Measurements from ENCODE around the gene ARFRP1.
"Not testable (repeated sequence)": the region's sequence is repeated elsewhere in the genome, so short reads cannot be mapped to it uniquely, and the experiment has no call there.

ARFRP1 gene

GRCh38 chr20:63732118-63733095 is 24.6 kb upstream of the ARFRP1 start:
- DNase-seq = no peak

GRCh38 chr20:63731410-63731809 is 23.6 kb upstream of the ARFRP1 start:
- DNase-seq = no peak

DNA sequence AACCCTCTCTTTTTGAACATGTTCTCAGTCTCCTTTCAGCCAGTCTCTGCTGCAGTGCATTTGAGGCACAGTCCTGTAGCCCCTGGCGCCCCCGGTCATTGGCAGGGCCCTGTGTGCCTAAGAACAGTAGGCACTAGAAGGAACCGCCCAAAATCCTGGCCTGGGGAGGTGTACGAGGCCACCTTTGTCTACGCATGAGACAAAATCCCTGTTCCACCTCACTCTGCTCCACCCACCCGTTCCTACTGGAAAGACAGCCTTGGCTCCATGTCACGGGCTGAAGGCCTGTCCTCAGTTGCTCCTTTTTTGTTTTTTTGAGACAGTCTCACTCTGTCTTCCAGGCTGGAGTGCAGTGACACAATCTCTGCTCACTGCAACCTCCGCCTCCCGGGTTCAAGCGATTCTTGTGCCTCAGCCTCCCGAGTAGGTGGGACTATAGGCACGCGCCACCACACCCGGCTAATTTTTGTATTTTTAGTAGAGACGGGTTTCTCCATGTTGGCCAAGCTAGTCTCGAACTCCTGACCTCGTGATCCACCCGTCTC is 22.5 kb upstream of the ARFRP1 start:
- DNase-seq = not testable (repeated sequence)

DNA sequence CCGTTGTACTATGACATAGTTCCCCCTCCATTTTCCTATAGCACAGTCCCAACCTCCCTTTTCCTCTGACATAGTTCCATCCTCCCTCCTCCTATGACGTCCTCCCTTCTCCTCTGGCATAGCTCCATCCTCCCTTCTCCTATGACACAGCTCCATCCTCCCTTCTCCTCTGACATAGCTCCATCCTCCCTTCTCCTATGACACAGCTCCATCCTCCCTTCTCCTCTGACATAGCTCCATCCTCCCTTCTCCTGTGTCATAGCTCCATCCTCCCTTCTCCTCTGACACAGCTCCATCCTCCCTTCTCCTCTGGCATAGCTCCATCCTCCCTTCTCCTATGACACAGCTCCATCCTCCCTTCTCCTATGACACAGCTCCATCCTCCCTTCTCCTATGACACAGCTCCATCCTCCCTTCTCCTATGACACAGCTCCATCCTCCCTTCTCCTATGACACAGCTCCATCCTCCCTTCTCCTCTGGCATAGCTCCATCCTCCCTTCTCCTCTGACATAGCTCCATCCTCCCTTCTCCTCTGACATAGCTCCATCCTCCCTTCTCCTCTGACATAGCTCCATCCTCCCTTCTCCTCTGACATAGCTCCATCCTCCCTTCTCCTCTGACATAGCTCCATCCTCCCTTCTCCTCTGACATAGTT is 15.3 kb upstream of the ARFRP1 start:
- not testable (repeated sequence) for DNase-seq

GRCh38 chr20:63718996-63719395 is 11.2 kb upstream of the ARFRP1 start:
- DNase-seq = no peak

- DNase-seq = no peak
Measured at GRCh38 chr20:63714858-63715257, 7.1 kb upstream of the ARFRP1 start.

GRCh38 chr20:63712191-63712590 is 4.4 kb upstream of the ARFRP1 start:
- DNase-seq = no peak

DNA sequence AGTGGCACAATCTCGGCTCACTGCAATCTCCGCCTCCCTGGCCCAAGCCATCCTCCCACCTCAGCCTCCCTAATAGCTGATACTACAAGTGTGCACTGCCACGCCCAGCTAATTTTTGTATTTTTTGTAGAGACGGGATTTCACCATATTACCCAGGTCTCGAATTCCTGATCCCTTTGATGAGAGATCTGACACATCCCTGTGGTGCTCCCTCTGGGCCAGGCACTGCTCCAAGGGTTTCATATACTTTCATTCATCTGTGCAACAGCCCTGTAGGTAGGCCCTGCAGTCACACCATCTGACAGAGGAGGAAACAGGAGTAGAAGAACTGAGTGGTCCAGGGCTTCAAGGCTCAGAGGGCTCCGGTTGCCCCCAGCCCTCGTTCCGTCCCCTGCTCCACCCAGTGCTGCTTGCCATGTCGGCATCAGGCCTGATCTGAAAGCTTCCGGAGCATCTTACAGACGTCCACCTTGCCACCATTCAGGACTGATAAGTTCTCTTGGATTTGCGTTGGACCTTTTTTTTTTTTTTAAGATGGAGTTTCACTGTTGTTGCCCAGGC is 3.4 kb upstream of the ARFRP1 start:
- no peak for DNase-seq

GRCh38 chr20:63709149-63709527 is 1.4 kb upstream of the ARFRP1 start:
- DNase-seq = no peak

DNA sequence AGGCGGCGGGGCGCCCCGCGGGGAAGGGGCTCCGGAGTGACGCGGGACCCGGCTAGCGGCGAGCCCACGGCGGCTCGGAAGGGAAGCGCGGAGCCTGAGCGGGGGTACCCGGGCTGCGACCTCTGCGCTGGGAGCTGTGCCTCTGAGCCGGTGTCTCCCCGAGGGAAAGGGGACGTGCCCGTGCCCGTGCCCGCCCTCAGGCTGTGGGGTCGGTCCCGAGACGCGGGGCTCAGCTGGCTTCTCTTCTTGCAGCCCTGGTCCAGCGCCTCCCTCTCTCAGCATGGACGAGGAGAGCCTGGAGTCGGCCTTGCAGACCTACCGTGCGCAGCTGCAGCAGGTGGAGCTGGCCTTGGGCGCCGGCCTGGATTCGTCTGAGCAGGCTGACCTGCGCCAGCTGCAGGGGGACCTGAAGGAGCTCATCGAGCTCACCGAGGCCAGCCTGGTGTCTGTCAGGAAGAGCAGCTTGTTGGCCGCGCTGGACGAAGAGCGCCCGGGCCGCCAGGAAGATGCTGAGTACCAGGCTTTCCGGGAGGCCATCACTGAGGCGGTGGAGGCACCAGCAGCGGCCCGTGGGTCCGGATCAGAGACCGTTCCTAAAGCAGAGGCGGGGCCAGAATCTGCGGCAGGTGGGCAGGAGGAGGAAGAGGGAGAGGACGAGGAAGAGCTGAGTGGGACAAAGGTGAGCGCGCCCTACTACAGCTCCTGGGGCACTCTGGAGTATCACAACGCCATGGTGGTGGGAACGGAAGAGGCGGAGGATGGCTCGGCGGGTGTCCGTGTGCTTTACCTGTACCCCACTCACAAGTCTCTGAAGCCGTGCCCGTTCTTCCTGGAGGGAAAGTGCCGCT is 749 bp upstream of the ARFRP1 start:
- no peak for DNase-seq

- no peak for DNase-seq
Measured at GRCh38 chr20:63706852-63707557, 771 bp downstream of the ARFRP1 start.

- DNase-seq = no peak
Measured at GRCh38 chr20:63706027-63706695, 1.6 kb downstream of the ARFRP1 start.

- DNase-seq = no peak
Measured at GRCh38 chr20:63705232-63706026, 2.3 kb downstream of the ARFRP1 start.

- DNase-seq = no peak
Measured at GRCh38 chr20:63704749-63705117, 3.0 kb downstream of the ARFRP1 start.

- no peak for DNase-seq
Measured at GRCh38 chr20:63703976-63704748, 3.6 kb downstream of the ARFRP1 start.

GRCh38 chr20:63703471-63703975 is 4.3 kb downstream of the ARFRP1 start:
- DNase-seq = no peak

GRCh38 chr20:63702751-63703470 is 4.9 kb downstream of the ARFRP1 start:
- DNase-seq = no peak

DNA sequence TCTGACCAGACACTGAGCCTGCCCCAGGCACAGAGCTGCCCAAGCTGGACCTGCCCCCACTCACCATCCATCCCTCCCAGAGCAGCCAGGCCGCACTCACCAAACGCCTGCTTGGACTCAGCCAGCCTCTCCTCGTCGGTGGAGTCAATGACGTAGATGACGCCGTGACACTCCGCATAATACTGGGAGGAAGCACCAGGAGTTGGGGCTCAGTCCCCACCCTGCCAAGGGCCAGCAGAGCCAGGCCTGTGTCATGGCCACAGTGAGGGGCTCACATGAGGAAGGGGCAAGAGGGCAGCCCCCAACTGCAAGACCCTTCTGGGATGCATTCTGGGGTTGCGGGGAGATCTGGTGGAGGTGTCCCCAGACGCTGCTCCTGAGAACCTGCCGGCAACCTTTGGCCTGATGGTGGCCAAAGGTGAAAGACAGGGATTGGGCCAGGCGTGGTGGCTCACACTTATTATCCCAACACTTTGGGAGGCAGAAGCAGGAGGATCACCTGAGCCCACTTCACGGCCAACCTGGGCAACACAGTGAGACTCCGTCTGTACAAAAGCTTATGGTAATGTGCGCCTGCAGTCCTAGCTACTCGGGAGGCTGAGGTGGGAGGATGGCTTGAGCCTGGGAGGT is 5.6 kb downstream of the ARFRP1 start:
- DNase-seq = no peak

All from NCI-H1048 (cell line).